Mesenchymal stem cell (in vitro differentiated cells and primary cell): Measurements from ENCODE around the gene KLF13.

ENCODE experiments used
- DNase-seq: peaks from one replicate; pipeline ENCODE4 v3.0.0-alpha.2; 2013
- H2AFZ ChIP-seq: one replicate; pipeline ENCODE4 v1.6.1; 2013; ENCODE audit warnings: low read depth, mild to moderate bottlenecking, control low read depth, inconsistent platforms, low read length, moderate library complexity
- H2AK5ac ChIP-seq: 2 replicates; pipeline ENCODE4 v1.6.1; 2013; ENCODE audit warnings: low read length, moderate library complexity, mild to moderate bottlenecking, inconsistent platforms; ENCODE audit not compliant: severe bottlenecking
- H2BK120ac ChIP-seq: one replicate; pipeline ENCODE4 v1.6.1; 2013; ENCODE audit warnings: low read depth, mild to moderate bottlenecking, inconsistent platforms, low read length, moderate library complexity
- H2BK12ac ChIP-seq, 2 experiments: one replicate each; pipeline ENCODE4 v1.6.1; 2013; ENCODE audit warnings: inconsistent platforms in 2 of 2, low read length in 2 of 2, mild to moderate bottlenecking in 2 of 2, moderate library complexity in 2 of 2, control low read depth in 1 of 2
- H2BK15ac ChIP-seq: one replicate; pipeline ENCODE4 v1.6.1; 2013; ENCODE audit warnings: mild to moderate bottlenecking, low read depth, inconsistent platforms; ENCODE audit not compliant: poor library complexity, severe bottlenecking
- H2BK5ac ChIP-seq: 2 replicates; pipeline ENCODE4 v1.6.1; 2013; ENCODE audit warnings: low read depth, mild to moderate bottlenecking, low read length, control low read depth, inconsistent platforms; ENCODE audit not compliant: poor library complexity, severe bottlenecking
- H3K14ac ChIP-seq, 2 experiments: one replicate each; pipeline ENCODE4 v1.6.1; 2013; ENCODE audit warnings: inconsistent platforms in 2 of 2, low read length in 2 of 2, control low read depth in 1 of 2, mild to moderate bottlenecking in 1 of 2, moderate library complexity in 1 of 2
- H3K18ac ChIP-seq, 2 experiments: one replicate each; pipeline ENCODE4 v1.6.1; 2013; ENCODE audit warnings: inconsistent platforms in 2 of 2, low read length in 2 of 2, control low read depth in 1 of 2, low read depth in 1 of 2, mild to moderate bottlenecking in 1 of 2
- H3K23ac ChIP-seq, 2 experiments: one replicate each; pipeline ENCODE4 v1.6.1; 2013; ENCODE audit warnings: inconsistent platforms in 2 of 2, low read length in 2 of 2, mild to moderate bottlenecking in 2 of 2, moderate library complexity in 2 of 2, control low read depth in 1 of 2
- H3K27ac ChIP-seq: 2 replicates; pipeline ENCODE4 v1.5.1; 2013; ENCODE audit warnings: mild to moderate bottlenecking, moderate library complexity, low read length, control low read depth, inconsistent platforms; ENCODE audit not compliant: poor library complexity, severe bottlenecking
- H3K27me3 ChIP-seq, 2 experiments: 2 replicates each; pipeline versions ENCODE4 v1.6.1 to v1.7.0; 2013; ENCODE audit warnings: low read length in 2 of 2, mild to moderate bottlenecking in 2 of 2, moderate library complexity in 2 of 2, control low read depth in 1 of 2, inconsistent platforms in 1 of 2; ENCODE audit not compliant: control insufficient read depth in 1 of 2, insufficient read depth in 1 of 2
- H3K36me3 ChIP-seq, 2 experiments: 2 replicates each; pipeline versions ENCODE4 v1.6.1 to v1.7.0; 2013; ENCODE audit warnings: low read length in 2 of 2, control low read depth in 1 of 2, inconsistent platforms in 1 of 2, low read depth in 1 of 2, mild to moderate bottlenecking in 1 of 2; ENCODE audit not compliant: insufficient read depth in 2 of 2, control insufficient read depth in 1 of 2
- H3K4ac ChIP-seq, 2 experiments: one replicate each; pipeline ENCODE4 v1.6.1; 2013; ENCODE audit warnings: inconsistent platforms in 2 of 2, low read length in 2 of 2, mild to moderate bottlenecking in 2 of 2, moderate library complexity in 2 of 2, control low read depth in 1 of 2, low read depth in 1 of 2
- H3K4me1 ChIP-seq: 2 replicates; pipeline ENCODE4 v1.6.1; 2013; ENCODE audit warnings: low read depth, low read length, control low read depth; ENCODE audit not compliant: control insufficient read depth, insufficient read depth
- H3K4me2 ChIP-seq: 2 replicates; pipeline ENCODE4 v1.6.1; 2013; ENCODE audit warnings: low read length, mild to moderate bottlenecking, inconsistent platforms; ENCODE audit not compliant: poor library complexity, severe bottlenecking
- H3K4me3 ChIP-seq, 2 experiments: 2 replicates each; pipeline versions ENCODE4 v1.5.1 to v1.7.0; 2013; ENCODE audit warnings: low read length in 2 of 2, mild to moderate bottlenecking in 2 of 2, control low read depth in 1 of 2, low read depth in 1 of 2; ENCODE audit not compliant: insufficient read depth in 1 of 2
- H3K79me1 ChIP-seq: replicated peaks from 2 replicates; pipeline ENCODE4 v1.6.1; 2013; ENCODE audit warnings: mild to moderate bottlenecking, control low read depth, low read length, inconsistent platforms; ENCODE audit not compliant: poor library complexity, severe bottlenecking
- H3K9ac ChIP-seq: 2 replicates; pipeline ENCODE4 v1.7.0; 2013; ENCODE audit warnings: mild to moderate bottlenecking, low read length, moderate library complexity
- H3K9me3 ChIP-seq: 2 replicates; pipeline ENCODE4 v1.7.0; 2013; ENCODE audit warnings: mild to moderate bottlenecking, low read length; ENCODE audit not compliant: control insufficient read depth
- H4K8ac ChIP-seq: one replicate; pipeline ENCODE4 v1.6.1; 2013; ENCODE audit warnings: inconsistent platforms, mild to moderate bottlenecking, low read length, moderate library complexity
- H4K91ac ChIP-seq: one replicate; pipeline ENCODE4 v1.6.1; 2013; ENCODE audit warnings: mild to moderate bottlenecking, low read length, inconsistent platforms
- WGBS: methylation state at CpG from one replicate; pipeline ENCODE4 v1.1.7; 2013; ENCODE audit warnings: mixed read lengths; 5-methylcytosine and 5-hydroxymethylcytosine counted together

Gene KLF13

GRCh38 chr15:31285772-31286261, 40.8 kb upstream of the KLF13 start:
- Histone ChIP-seq H2AFZ (no peak overlapping the region), H3K36me3 (no peaks in the 10 kb centered on the region), H2AK5ac (no peak overlapping the region), H3K79me1 (no peaks in the 10 kb centered on the region), H3K4me2 (no peak overlapping the region), H3K27me3 (peaks cover 0 to under 1% of the 10 kb centered on the region in 2 experiments), H4K8ac (no peak overlapping the region), H2BK5ac (no peak overlapping the region), H3K27ac (no peak overlapping the region), H3K14ac (no peak overlapping the region), H3K9me3 (peaks cover 8% of the 10 kb centered on the region), H4K91ac (no peak overlapping the region), H2BK15ac (no peak overlapping the region), H2BK120ac (no peak overlapping the region), H2BK12ac (no peak overlapping the region), H3K9ac (no peak overlapping the region), H3K18ac (no peak overlapping the region), H3K4me3 (no peak overlapping the region), H3K4ac (no peak overlapping the region), H3K4me1 (no peaks in the 10 kb centered on the region), H3K23ac (no peak overlapping the region)
- WGBS = 30% methylated on average over 1 of the region's 1 CpG
- no peak for DNase-seq

DNA sequence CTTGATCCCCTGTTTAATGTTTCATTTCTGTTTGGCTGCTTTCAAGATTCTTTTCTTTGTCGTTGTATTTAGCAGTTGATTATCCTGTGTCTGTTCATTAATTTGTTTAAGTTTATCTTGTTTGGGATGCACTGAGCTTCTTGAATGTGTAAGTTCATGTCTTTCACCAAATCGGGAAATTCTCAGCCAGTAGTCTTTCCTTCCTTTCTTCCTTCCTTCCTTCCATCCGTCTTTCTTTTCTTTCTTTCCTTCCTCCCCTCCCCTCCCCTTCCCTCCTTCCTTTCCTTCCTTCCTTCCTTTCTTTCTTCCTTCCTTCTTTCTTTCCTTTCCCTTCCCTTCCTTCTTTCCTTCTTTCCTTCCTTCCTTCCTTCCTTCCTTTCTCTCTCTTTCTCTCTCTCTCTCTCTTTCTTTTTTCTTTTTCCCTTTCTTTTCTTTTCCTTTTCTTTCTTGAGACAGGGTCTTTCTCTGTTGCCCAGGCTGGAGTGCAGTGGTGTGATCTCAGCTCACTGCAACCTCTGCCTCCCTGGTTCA, 35.5 kb upstream of the KLF13 start:
- peaks cover 12 to 27% of the 10 kb centered on the region in 2 experiments for H3K27me3 ChIP-seq
- no peak overlapping the region for H3K14ac ChIP-seq
- H3K79me1 ChIP-seq = no peaks in the 10 kb centered on the region
- H3K18ac ChIP-seq = no peak overlapping the region
- H3K27ac ChIP-seq = no peak overlapping the region
- no peak overlapping the region for H3K4me3 ChIP-seq
- H2AFZ ChIP-seq = no peak overlapping the region
- no peak overlapping the region for H3K4me2 ChIP-seq
- peaks cover 8% of the 10 kb centered on the region for H3K9me3 ChIP-seq
- no peak for DNase-seq
- no peak overlapping the region for H4K91ac ChIP-seq
- H2BK12ac ChIP-seq = no peak overlapping the region
- H2BK120ac ChIP-seq = no peak overlapping the region
- H3K9ac ChIP-seq = no peak overlapping the region
- H2BK15ac ChIP-seq = no peak overlapping the region
- H3K4ac ChIP-seq = no peak overlapping the region
- no peak overlapping the region for H2BK5ac ChIP-seq
- H4K8ac ChIP-seq = no peak overlapping the region
- H3K4me1 ChIP-seq = no peaks in the 10 kb centered on the region
- 63% methylated on average over 2 of the region's 3 CpGs for WGBS
- H3K36me3 ChIP-seq = no peaks in the 10 kb centered on the region
- H2AK5ac ChIP-seq = no peak overlapping the region
- H3K23ac ChIP-seq = no peak overlapping the region

GRCh38 chr15:31292391-31293015, 34.1 kb upstream of the KLF13 start:
- Histone ChIP-seq H3K79me1 (no peaks in the 10 kb centered on the region), H3K36me3 (no peaks in the 10 kb centered on the region), H3K4ac (no peak overlapping the region), H2BK12ac (no peak overlapping the region), H2AFZ (no peak overlapping the region), H3K27me3 (peaks cover 26 to 38% of the 10 kb centered on the region in 2 experiments), H2BK15ac (no peak overlapping the region), H3K4me3 (no peak overlapping the region), H2AK5ac (no peak overlapping the region), H2BK5ac (no peak overlapping the region), H3K27ac (no peak overlapping the region), H3K23ac (no peak overlapping the region), H3K18ac (no peak overlapping the region), H4K8ac (no peak overlapping the region), H3K9ac (no peak overlapping the region), H3K4me1 (peaks cover 4% of the 10 kb centered on the region), H3K14ac (no peak overlapping the region), H3K4me2 (no peak overlapping the region), H4K91ac (no peak overlapping the region), H3K9me3 (peaks cover 7% of the 10 kb centered on the region), H2BK120ac (no peak overlapping the region)
- no peak for DNase-seq
- 85% methylated on average over 3 of the region's 3 CpGs for WGBS

GRCh38 chr15:31293655-31294054, 33.0 kb upstream of the KLF13 start:
- H3K4me3 ChIP-seq = no peak overlapping the region
- no peak overlapping the region for H3K23ac ChIP-seq
- H2BK120ac ChIP-seq = no peak overlapping the region
- no peaks in the 10 kb centered on the region for H3K9me3 ChIP-seq
- no peak overlapping the region for H2BK5ac ChIP-seq
- H3K4me1 ChIP-seq = peaks cover 4% of the 10 kb centered on the region
- no peak overlapping the region for H4K91ac ChIP-seq
- DNase-seq = no peak
- H4K8ac ChIP-seq = no peak overlapping the region
- no peak overlapping the region for H2BK12ac ChIP-seq
- no peak overlapping the region for H3K18ac ChIP-seq
- H3K4ac ChIP-seq = no peak overlapping the region
- WGBS = 89% methylated on average over 3 of the region's 3 CpGs
- H2AFZ ChIP-seq = no peak overlapping the region
- H3K27ac ChIP-seq = no peak overlapping the region
- no peak overlapping the region for H3K9ac ChIP-seq
- no peak overlapping the region for H3K4me2 ChIP-seq
- no peaks in the 10 kb centered on the region for H3K79me1 ChIP-seq
- no peak overlapping the region for H2AK5ac ChIP-seq
- H2BK15ac ChIP-seq = no peak overlapping the region
- H3K27me3 ChIP-seq = peaks cover 34 to 47% of the 10 kb centered on the region in 2 experiments
- H3K14ac ChIP-seq = no peak overlapping the region
- no peaks in the 10 kb centered on the region for H3K36me3 ChIP-seq
